ENCODE results near the gene PLEKHG2. TPM values are rescaled to one million over a fixed set of nuclear protein-coding genes. Genes with fewer than 3 reads are reported as not detected.

Gene PLEKHG2
- total and polyA plus RNA-seq, 4 donors, result 2.1 to 4.5 (median 3.0) TPM

DNA sequence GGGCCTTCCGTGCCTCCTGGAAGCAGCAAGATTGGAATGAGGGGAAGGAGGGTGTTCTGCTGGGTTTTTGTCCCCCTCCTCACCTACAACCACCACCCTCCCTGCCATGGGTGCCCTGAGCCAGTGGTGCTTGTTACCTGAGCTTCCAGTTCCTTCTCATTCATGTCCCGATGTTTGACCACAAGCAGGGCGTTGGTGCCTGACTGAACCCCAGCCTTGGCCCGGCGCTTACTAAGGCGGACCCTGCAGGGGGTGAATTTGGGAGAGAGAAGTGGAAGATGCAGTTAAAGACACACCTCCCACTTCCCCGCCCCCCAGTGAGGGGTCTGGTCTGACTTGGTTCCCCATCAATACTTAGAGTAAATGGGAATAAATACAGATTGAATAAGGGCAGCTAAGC lies 25.9 kb upstream of the PLEKHG2 start (continued):
- TF ChIP-seq, protein P1, sequence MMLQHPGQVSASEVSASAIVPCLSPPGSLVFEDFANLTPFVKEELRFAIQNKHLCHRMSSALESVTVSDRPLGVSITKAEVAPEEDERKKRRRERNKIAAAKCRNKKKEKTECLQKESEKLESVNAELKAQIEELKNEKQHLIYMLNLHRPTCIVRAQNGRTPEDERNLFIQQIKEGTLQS (IDR thresholded peaks at IDR 0.05), result no peak
- TF ChIP-seq GABPA (IDR thresholded peaks at IDR 0.05 in 1 of 2, conservative IDR thresholded peaks at IDR 0.05 in 1 of 2), result no peak
- TF ChIP-seq EGR1 (IDR thresholded peaks at IDR 0.05; ENCODE audit: low read depth in 2 of 2), result no peak
- no peak for TF ChIP-seq FOXA1 (IDR thresholded peaks at IDR 0.05)
- no peak for TF ChIP-seq RAD21 (IDR thresholded peaks at IDR 0.05)
- TF ChIP-seq RXRA (IDR thresholded peaks at IDR 0.05), result no peak

DNA sequence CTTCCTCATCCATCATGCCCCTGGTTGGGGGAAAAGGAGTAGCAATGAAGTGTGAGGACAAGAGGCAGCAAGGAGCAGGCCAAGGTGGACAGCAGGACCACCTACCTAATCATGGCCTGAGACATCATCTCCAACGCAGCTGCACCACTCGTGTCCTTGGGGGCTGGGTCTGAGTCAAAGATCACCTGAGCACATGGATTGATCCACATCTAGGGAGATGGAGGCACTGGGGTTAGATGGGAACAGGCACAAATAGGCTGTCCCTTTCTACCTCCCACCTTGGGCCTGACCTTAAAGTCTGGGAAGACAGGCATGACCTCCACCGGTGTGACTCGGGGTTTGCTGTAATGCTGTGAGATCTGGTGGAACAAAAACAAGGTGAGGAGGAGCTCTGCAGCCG lies 23.8 kb upstream of the PLEKHG2 start:
- peaks cover 7 to 46% (median 30%) of the 10 kb centered on the region in 4 donors for H3K36me3 ChIP-seq (ENCODE audit: control insufficient read depth in 4 of 4, insufficient read depth in 3 of 4, low read depth in 1 of 4, low read length in 3 of 4)
- 91% methylated on average over 5 of the region's 5 CpGs for WGBS
- no peak for DNase-seq (ENCODE audit: low spot score)
- TF ChIP-seq, protein P2, sequence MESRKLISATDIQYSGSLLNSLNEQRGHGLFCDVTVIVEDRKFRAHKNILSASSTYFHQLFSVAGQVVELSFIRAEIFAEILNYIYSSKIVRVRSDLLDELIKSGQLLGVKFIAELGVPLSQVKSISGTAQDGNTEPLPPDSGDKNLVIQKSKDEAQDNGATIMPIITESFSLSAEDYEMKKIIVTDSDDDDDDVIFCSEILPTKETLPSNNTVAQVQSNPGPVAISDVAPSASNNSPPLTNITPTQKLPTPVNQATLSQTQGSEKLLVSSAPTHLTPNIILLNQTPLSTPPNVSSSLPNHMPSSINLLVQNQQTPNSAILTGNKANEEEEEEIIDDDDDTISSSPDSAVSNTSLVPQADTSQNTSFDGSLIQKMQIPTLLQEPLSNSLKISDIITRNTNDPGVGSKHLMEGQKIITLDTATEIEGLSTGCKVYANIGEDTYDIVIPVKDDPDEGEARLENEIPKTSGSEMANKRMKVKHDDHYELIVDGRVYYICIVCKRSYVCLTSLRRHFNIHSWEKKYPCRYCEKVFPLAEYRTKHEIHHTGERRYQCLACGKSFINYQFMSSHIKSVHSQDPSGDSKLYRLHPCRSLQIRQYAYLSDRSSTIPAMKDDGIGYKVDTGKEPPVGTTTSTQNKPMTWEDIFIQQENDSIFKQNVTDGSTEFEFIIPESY (IDR thresholded peaks at IDR 0.05), result no peak
- TF ChIP-seq YY1 (IDR thresholded peaks at IDR 0.05), result no peak
- TF ChIP-seq NR2F2 (IDR thresholded peaks at IDR 0.05), result no peak
- TF ChIP-seq, protein P3, sequence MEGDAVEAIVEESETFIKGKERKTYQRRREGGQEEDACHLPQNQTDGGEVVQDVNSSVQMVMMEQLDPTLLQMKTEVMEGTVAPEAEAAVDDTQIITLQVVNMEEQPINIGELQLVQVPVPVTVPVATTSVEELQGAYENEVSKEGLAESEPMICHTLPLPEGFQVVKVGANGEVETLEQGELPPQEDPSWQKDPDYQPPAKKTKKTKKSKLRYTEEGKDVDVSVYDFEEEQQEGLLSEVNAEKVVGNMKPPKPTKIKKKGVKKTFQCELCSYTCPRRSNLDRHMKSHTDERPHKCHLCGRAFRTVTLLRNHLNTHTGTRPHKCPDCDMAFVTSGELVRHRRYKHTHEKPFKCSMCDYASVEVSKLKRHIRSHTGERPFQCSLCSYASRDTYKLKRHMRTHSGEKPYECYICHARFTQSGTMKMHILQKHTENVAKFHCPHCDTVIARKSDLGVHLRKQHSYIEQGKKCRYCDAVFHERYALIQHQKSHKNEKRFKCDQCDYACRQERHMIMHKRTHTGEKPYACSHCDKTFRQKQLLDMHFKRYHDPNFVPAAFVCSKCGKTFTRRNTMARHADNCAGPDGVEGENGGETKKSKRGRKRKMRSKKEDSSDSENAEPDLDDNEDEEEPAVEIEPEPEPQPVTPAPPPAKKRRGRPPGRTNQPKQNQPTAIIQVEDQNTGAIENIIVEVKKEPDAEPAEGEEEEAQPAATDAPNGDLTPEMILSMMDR (IDR thresholded peaks at IDR 0.05; ENCODE audit: low read depth, low read length, missing input control), result no peak
- no peak for TF ChIP-seq FOXA2 (IDR thresholded peaks at IDR 0.05)
- no peak for TF ChIP-seq EGR1 (IDR thresholded peaks at IDR 0.05; ENCODE audit: low read depth in 2 of 2)
- no peak for TF ChIP-seq FOXA1 (IDR thresholded peaks at IDR 0.05)
- no peak for TF ChIP-seq SP1 (IDR thresholded peaks at IDR 0.05)
- TF ChIP-seq, protein P1 (IDR thresholded peaks at IDR 0.05), result no peak
- TF ChIP-seq, protein P4, sequence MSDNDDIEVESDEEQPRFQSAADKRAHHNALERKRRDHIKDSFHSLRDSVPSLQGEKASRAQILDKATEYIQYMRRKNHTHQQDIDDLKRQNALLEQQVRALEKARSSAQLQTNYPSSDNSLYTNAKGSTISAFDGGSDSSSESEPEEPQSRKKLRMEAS (IDR thresholded peaks at IDR 0.05), result no peak
- no peak for TF ChIP-seq JUND (IDR thresholded peaks at IDR 0.05)
- no peak for TF ChIP-seq GABPA (IDR thresholded peaks at IDR 0.05 in 1 of 2, conservative IDR thresholded peaks at IDR 0.05 in 1 of 2)
- no peak for TF ChIP-seq HNF4A (conservative IDR thresholded peaks at IDR 0.05)
- no peak for TF ChIP-seq HNF4G (IDR thresholded peaks at IDR 0.05)
- TF ChIP-seq, protein P5, sequence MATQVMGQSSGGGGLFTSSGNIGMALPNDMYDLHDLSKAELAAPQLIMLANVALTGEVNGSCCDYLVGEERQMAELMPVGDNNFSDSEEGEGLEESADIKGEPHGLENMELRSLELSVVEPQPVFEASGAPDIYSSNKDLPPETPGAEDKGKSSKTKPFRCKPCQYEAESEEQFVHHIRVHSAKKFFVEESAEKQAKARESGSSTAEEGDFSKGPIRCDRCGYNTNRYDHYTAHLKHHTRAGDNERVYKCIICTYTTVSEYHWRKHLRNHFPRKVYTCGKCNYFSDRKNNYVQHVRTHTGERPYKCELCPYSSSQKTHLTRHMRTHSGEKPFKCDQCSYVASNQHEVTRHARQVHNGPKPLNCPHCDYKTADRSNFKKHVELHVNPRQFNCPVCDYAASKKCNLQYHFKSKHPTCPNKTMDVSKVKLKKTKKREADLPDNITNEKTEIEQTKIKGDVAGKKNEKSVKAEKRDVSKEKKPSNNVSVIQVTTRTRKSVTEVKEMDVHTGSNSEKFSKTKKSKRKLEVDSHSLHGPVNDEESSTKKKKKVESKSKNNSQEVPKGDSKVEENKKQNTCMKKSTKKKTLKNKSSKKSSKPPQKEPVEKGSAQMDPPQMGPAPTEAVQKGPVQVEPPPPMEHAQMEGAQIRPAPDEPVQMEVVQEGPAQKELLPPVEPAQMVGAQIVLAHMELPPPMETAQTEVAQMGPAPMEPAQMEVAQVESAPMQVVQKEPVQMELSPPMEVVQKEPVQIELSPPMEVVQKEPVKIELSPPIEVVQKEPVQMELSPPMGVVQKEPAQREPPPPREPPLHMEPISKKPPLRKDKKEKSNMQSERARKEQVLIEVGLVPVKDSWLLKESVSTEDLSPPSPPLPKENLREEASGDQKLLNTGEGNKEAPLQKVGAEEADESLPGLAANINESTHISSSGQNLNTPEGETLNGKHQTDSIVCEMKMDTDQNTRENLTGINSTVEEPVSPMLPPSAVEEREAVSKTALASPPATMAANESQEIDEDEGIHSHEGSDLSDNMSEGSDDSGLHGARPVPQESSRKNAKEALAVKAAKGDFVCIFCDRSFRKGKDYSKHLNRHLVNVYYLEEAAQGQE (IDR thresholded peaks at IDR 0.05), result no peak
- no peak for TF ChIP-seq TAF1 (conservative IDR thresholded peaks at IDR 0.05)
- TF ChIP-seq RAD21 (IDR thresholded peaks at IDR 0.05), result no peak
- no peaks in the 10 kb centered on the region for H3K27me3 ChIP-seq (ENCODE audit: control insufficient read depth in 4 of 4, insufficient read depth in 4 of 4, low read length in 3 of 4)
- H3K9me3 ChIP-seq (ENCODE audit: control insufficient read depth in 4 of 4, low read length in 3 of 4), result no peaks in the 10 kb centered on the region
- H3K9ac ChIP-seq (ENCODE audit: low read depth in 1 of 2, low read length in 2 of 2), result no peak overlapping the region
- no peak overlapping the region for H3K4me3 ChIP-seq (ENCODE audit: low read depth in 1 of 3, low read length in 3 of 3)
- no peak overlapping the region for H3K27ac ChIP-seq (ENCODE audit: low read depth in 1 of 2, low read length in 2 of 2)
- H3K4me1 ChIP-seq (ENCODE audit: control insufficient read depth in 4 of 4, insufficient read depth in 4 of 4, low read length in 3 of 4), result peaks cover 3 to 21% (median 15%) of the 10 kb centered on the region in 4 donors
